ENCODE measurements around the gene DNM1L.

Gene DNM1L

GRCh38 chr12:32679091-32679919 is at the start of gene DNM1L:
Gene DNM1L, plus strand, starts transcription at chr12:32679301. Its CDS starts 63 bp downstream, at chr12:32679364.
- DNase-seq (ENCODE audit: low read depth in 2 of 2), result peak; percentile 92

- no peak for DNase-seq (ENCODE audit: low read depth in 2 of 2)
These were observed 37.7 kb upstream of the DNM1L start for GRCh38 chr12:32641287-32641901.

- no peak for DNase-seq (ENCODE audit: low read depth in 2 of 2)
These were observed 34.7 kb upstream of the DNM1L start for GRCh38 chr12:32644431-32644830.

- DNase-seq (ENCODE audit: low read depth in 2 of 2), result no peak
These were observed 31.8 kb upstream of the DNM1L start for GRCh38 chr12:32647275-32647674.

GRCh38 chr12:32650508-32650907 is 28.6 kb upstream of the DNM1L start:
- no peak for DNase-seq (ENCODE audit: low read depth in 2 of 2)

GRCh38 chr12:32651151-32651955 is 27.7 kb upstream of the DNM1L start:
- DNase-seq (ENCODE audit: low read depth in 2 of 2), result no peak

- no peak for DNase-seq (ENCODE audit: low read depth in 2 of 2)
These were observed 27.2 kb upstream of the DNM1L start for GRCh38 chr12:32651956-32652210.

- DNase-seq (ENCODE audit: low read depth in 2 of 2), result no peak
These were observed 19.1 kb upstream of the DNM1L start for GRCh38 chr12:32659908-32660440.

GRCh38 chr12:32661706-32662105 is 17.4 kb upstream of the DNM1L start:
- no peak for DNase-seq (ENCODE audit: low read depth in 2 of 2)

GRCh38 chr12:32662665-32663064 is 16.4 kb upstream of the DNM1L start:
- DNase-seq (ENCODE audit: low read depth in 2 of 2), result no peak

GRCh38 chr12:32666018-32666417 is 13.1 kb upstream of the DNM1L start:
- DNase-seq (ENCODE audit: low read depth in 2 of 2), result no peak

- no peak for DNase-seq (ENCODE audit: low read depth in 2 of 2)
These were observed 9.5 kb upstream of the DNM1L start for GRCh38 chr12:32669584-32669983.

GRCh38 chr12:32671930-32672780 is 6.9 kb upstream of the DNM1L start:
- DNase-seq (ENCODE audit: low read depth in 2 of 2), result peak; percentile 82 to 84

- no peak for DNase-seq (ENCODE audit: low read depth in 2 of 2)
These were observed 778 bp downstream of the DNM1L start for GRCh38 chr12:32679920-32680237.

- DNase-seq (ENCODE audit: low read depth in 2 of 2), result no peak
These were observed 1.7 kb downstream of the DNM1L start for GRCh38 chr12:32680787-32681186.

GRCh38 chr12:32681272-32681671 is 2.2 kb downstream of the DNM1L start:
- DNase-seq (ENCODE audit: low read depth in 2 of 2), result no peak

GRCh38 chr12:32686340-32686739 is 7.2 kb downstream of the DNM1L start:
- DNase-seq (ENCODE audit: low read depth in 2 of 2), result no peak

GRCh38 chr12:32688786-32689185 is 9.7 kb downstream of the DNM1L start:
- no peak for DNase-seq (ENCODE audit: low read depth in 2 of 2)

- no peak for DNase-seq (ENCODE audit: low read depth in 2 of 2)
These were observed 11.8 kb downstream of the DNM1L start for GRCh38 chr12:32690927-32691326.

GRCh38 chr12:32692358-32692757 is 13.3 kb downstream of the DNM1L start:
- no peak for DNase-seq (ENCODE audit: low read depth in 2 of 2)

GRCh38 chr12:32693036-32693435 is 13.9 kb downstream of the DNM1L start:
- no peak for DNase-seq (ENCODE audit: low read depth in 2 of 2)

- no peak for DNase-seq (ENCODE audit: low read depth in 2 of 2)
These were observed 16.7 kb downstream of the DNM1L start for GRCh38 chr12:32695787-32696186.

Measured in fibroblast of skin of left quadriceps (primary cell).